Endothelial cell of umbilical vein (primary cell): ENCODE results near the gene OR51L1.

Source experiments
- CTCF ChIP-seq, 2 donors: IDR thresholded peaks; 1 replicate in 1 of 2; 2 replicates in 1 of 2; pipeline ENCODE4 v1.5.1; 2011; ENCODE audit warnings: low read length in 2 of 2, mild to moderate bottlenecking in 2 of 2, moderate library complexity in 2 of 2, control low read depth in 1 of 2, inconsistent platforms in 1 of 2, low read depth in 1 of 2; ENCODE audit not compliant: insufficient read depth in 1 of 2; ENCODE audit errors: extremely low read depth in 1 of 2
- POLR2A ChIP-seq: IDR thresholded peaks from 2 replicates; pipeline ENCODE4 v1.6.1; 2012; ENCODE audit warnings: low read depth, mild to moderate bottlenecking, control low read depth, low read length

- TF ChIP-seq CTCF (IDR thresholded peaks at IDR 0.05; ENCODE audit: extremely low read depth in 1 of 2, insufficient read depth in 1 of 2, low read depth in 1 of 2, low read length in 2 of 2) (no peak), POLR2A (no peak)
Observed at GRCh38 chr11:4975436-4975835, 19.2 kb upstream of the OR51L1 start.
